A549 (cell line): ENCODE data around the gene SKIC2.

Experiments used
- CTCF ChIP-seq: fragments of >200 bp; sonication (Bioruptor Twin); formaldehyde crosslinking; IDR thresholded peaks from 3 replicates; pipeline ENCODE4 v1.5.1; 2016
- POLR2A ChIP-seq: IDR thresholded peaks from 2 replicates; pipeline ENCODE4 v1.6.1; 2012; ENCODE audit warnings: mild to moderate bottlenecking, low read length
- USF2 ChIP-seq: fragments of 450-650 bp; IDR thresholded peaks from 2 replicates; pipeline ENCODE4 v1.6.1; 2014; ENCODE audit warnings: antibody characterized with exemption

GRCh38 chr6:31971279-31971992 is 12.5 kb downstream of the SKIC2 start:
- TF ChIP-seq POLR2A (no peak), USF2 (no peak), CTCF (no peak)
